GM21528 (cell line): ENCODE measurements around the gene RGS9BP.
"Not testable (repeated sequence)": the region's sequence is repeated elsewhere in the genome, so short reads cannot be mapped to it uniquely, and the experiment has no call there.

Experiments used
- ATAC-seq: cut with Tn5 transposase; IDR thresholded peaks from one replicate; pipeline ENCODE4 v1.9.1; 2021; ENCODE audit warnings: mild to moderate bottlenecking, moderate library complexity; ENCODE audit not compliant: unreplicated experiment, low FRiP score

The RGS9BP gene

GRCh38 chr19:32675720-32676185 lies at the start of gene RGS9BP:
RGS9BP (plus strand) TSS chr19:32675848; CDS start chr19:32676264, 416 bp downstream.
- peak; percentile 27 for ATAC-seq

GRCh38 chr19:32626969-32627368 lies 48.7 kb upstream of the RGS9BP start:
- no peak for ATAC-seq

GRCh38 chr19:32627714-32628270 lies 47.9 kb upstream of the RGS9BP start:
- no peak for ATAC-seq

- no peak for ATAC-seq
These were observed 45.3 kb upstream of the RGS9BP start for GRCh38 chr19:32630338-32630737.

GRCh38 chr19:32631381-32631780 lies 44.3 kb upstream of the RGS9BP start:
- ATAC-seq: no peak

- ATAC-seq: no peak
These were observed 38.2 kb upstream of the RGS9BP start for GRCh38 chr19:32637480-32637879.

GRCh38 chr19:32638625-32639024 lies 37.0 kb upstream of the RGS9BP start:
- ATAC-seq: no peak

GRCh38 chr19:32642771-32643170 lies 32.9 kb upstream of the RGS9BP start:
- no peak for ATAC-seq

GRCh38 chr19:32646556-32646955 lies 29.1 kb upstream of the RGS9BP start:
- ATAC-seq: no peak

GRCh38 chr19:32647361-32647760 lies 28.3 kb upstream of the RGS9BP start:
- ATAC-seq: no peak

GRCh38 chr19:32649751-32650150 lies 25.9 kb upstream of the RGS9BP start:
- ATAC-seq: no peak

GRCh38 chr19:32650671-32651070 lies 25.0 kb upstream of the RGS9BP start:
- no peak for ATAC-seq

- no peak for ATAC-seq
These were observed 23.9 kb upstream of the RGS9BP start for GRCh38 chr19:32651729-32652140.

GRCh38 chr19:32652331-32652730 lies 23.3 kb upstream of the RGS9BP start:
- ATAC-seq: not testable (repeated sequence)

- ATAC-seq: no peak
These were observed 22.6 kb upstream of the RGS9BP start for GRCh38 chr19:32652894-32653598.

GRCh38 chr19:32653599-32653915 lies 22.1 kb upstream of the RGS9BP start:
- ATAC-seq: no peak

- ATAC-seq: not testable (repeated sequence)
These were observed 19.3 kb upstream of the RGS9BP start for GRCh38 chr19:32656379-32656778.

- ATAC-seq: no peak
These were observed 17.6 kb upstream of the RGS9BP start for GRCh38 chr19:32658075-32658474.

GRCh38 chr19:32658527-32658926 lies 17.1 kb upstream of the RGS9BP start:
- ATAC-seq: no peak

GRCh38 chr19:32661318-32661717 lies 14.3 kb upstream of the RGS9BP start:
- no peak for ATAC-seq

GRCh38 chr19:32662186-32662585 lies 13.5 kb upstream of the RGS9BP start:
- no peak for ATAC-seq

GRCh38 chr19:32666084-32666483 lies 9.6 kb upstream of the RGS9BP start:
- no peak for ATAC-seq
